Stimulated activated memory B cell treated with anti-CD40 and anti-IgM and Interleukin-4, amounts not matched to agents 10 μg/mL and 1 μg/mL and 100 μg/mL, for 72 hours (primary cell): ENCODE results near the gene TMA7.
"Not testable (repeated sequence)": the region's sequence is repeated elsewhere in the genome, so short reads cannot be mapped to it uniquely, and the experiment has no call there.

Experiments used
- ATAC-seq: fragments of 150-1000 bp; cut with Tn5 transposase; 2 replicates; pipeline ENCODE4 v1.10.0; 2021
- H3K27ac Mint-ChIP-seq: one replicate; pipeline ENCODE4 v1.8.0; 2022; ENCODE audit warnings: mild to moderate bottlenecking, mixed read lengths
- H3K27me3 Mint-ChIP-seq: one replicate; pipeline ENCODE4 v1.8.0; 2022; ENCODE audit warnings: mixed read lengths
- H3K36me3 Mint-ChIP-seq: one replicate; pipeline ENCODE4 v1.8.0; 2022; ENCODE audit warnings: mixed read lengths
- H3K4me1 Mint-ChIP-seq: one replicate; pipeline ENCODE4 v1.8.0; 2022; ENCODE audit warnings: mixed read lengths
- H3K4me3 Mint-ChIP-seq: one replicate; pipeline ENCODE4 v1.8.0; 2022; ENCODE audit warnings: mild to moderate bottlenecking, moderate library complexity, mixed read lengths
- H3K9me3 Mint-ChIP-seq: one replicate; pipeline ENCODE4 v1.8.0; 2022; ENCODE audit warnings: mixed read lengths

Gene TMA7

DNA sequence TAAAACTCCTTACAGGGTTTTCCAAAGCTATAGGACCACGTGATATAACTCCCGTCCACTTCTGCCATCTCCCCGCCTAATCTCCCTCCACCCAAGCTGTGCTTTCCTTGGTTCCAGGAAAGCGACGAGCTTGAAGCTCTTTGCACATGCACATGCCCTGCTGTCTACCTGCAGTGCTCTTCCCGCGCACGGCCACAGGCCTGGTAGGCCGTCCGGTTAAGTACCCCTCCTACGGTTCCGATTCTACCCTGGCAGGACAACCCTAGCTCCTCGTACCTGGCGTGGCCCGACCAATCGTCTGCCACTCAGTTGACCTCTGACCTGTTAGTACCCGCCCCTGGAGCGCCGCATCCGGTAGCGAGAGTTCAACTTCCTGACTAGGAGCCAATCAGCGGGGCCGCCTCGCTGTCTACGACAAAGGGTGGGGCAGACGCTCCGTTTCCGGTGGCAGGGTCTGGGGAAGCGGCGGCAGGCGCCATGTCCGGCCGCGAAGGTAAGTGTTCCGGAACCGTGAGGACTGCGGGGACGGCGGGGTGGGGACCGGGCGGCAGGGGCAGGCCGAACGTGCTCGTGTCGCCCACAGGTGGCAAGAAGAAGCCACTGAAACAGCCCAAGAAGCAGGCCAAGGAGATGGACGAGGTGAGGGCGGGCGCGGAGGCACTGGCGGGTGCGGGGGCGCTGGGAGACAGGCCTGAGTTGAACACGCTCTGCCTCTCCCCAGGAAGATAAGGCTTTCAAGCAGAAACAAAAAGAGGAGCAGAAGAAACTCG is at the start of gene TMA7, which contains the start of gene CCDC51:
TSS of gene TMA7 (plus strand) at position 438 of the 770 bp plus-strand sequence. CDS start at position 478, 40 bp downstream.
TSS of gene CCDC51 (minus strand) at position 300 of the 770 bp plus-strand sequence. CDS start 4,991 bp downstream, outside the sequence.
- peak; percentile 100 for ATAC-seq
- peak within 1 kb of the TSS; percentile 83 for H3K27ac Mint-ChIP-seq

DNA sequence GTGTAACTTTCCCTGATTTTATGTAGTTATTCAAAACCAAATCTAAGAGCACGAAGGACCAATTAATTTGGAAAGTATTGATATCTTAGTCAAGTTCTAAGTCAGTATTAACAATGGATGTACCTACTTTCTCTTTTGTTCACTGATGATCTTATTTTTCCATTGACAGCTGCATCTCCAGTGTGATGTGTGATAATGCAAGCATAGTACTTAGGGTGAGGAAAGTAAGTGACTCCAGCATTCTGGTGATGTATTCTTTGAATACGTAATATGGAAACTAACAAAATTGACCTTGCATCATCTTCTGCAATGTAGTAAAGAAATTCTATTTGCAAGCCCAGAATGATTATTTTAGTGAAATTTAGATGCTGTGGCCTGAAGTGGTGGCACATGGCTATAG is 45.7 kb upstream of the TMA7 start:
- H3K4me1 Mint-ChIP-seq = no peaks in the 10 kb centered on the region
- H3K36me3 Mint-ChIP-seq = no peaks in the 10 kb centered on the region
- ATAC-seq = no peak
- peaks cover 52% of the 10 kb centered on the region for H3K27me3 Mint-ChIP-seq
- H3K9me3 Mint-ChIP-seq = no peaks in the 10 kb centered on the region
- H3K27ac Mint-ChIP-seq = no peak overlapping the region
- no peak overlapping the region for H3K4me3 Mint-ChIP-seq

More for the DNA sequence above, at the start of gene TMA7, which contains the start of gene CCDC51:
- no peaks in the 10 kb centered on the region for H3K9me3 Mint-ChIP-seq
- peaks cover 5% of the 10 kb centered on the region for H3K36me3 Mint-ChIP-seq
- H3K4me3 Mint-ChIP-seq = peak within 1 kb of the TSS; percentile 97
- H3K27me3 Mint-ChIP-seq = no peaks in the 10 kb centered on the region
- H3K4me1 Mint-ChIP-seq = peaks cover 12% of the 10 kb centered on the region

DNA sequence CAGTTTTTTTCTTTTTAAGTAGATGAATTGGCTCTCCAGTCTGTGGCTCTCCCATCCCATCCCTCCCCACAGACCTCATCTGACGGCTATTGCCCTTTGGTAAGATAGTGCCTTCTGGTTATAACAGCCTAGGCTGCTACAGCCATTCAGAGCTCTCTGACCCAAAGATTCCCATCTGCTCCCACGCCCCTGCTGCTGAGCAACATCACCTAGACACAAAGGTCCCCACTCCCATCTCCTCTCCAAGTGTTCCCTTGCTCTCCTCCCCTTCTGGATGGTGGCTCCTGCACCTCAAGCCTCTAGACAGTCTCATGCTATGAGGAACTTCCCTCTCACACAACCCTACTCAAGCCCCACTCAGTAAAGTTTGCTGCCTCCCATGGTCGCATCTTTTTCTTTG is 44.3 kb upstream of the TMA7 start:
- Mint-ChIP-seq H3K27ac (no peak overlapping the region), H3K9me3 (no peaks in the 10 kb centered on the region), H3K36me3 (no peaks in the 10 kb centered on the region), H3K4me3 (no peak overlapping the region), H3K4me1 (peaks cover 1% of the 10 kb centered on the region), H3K27me3 (peaks cover 66% of the 10 kb centered on the region)
- ATAC-seq = no peak

DNA sequence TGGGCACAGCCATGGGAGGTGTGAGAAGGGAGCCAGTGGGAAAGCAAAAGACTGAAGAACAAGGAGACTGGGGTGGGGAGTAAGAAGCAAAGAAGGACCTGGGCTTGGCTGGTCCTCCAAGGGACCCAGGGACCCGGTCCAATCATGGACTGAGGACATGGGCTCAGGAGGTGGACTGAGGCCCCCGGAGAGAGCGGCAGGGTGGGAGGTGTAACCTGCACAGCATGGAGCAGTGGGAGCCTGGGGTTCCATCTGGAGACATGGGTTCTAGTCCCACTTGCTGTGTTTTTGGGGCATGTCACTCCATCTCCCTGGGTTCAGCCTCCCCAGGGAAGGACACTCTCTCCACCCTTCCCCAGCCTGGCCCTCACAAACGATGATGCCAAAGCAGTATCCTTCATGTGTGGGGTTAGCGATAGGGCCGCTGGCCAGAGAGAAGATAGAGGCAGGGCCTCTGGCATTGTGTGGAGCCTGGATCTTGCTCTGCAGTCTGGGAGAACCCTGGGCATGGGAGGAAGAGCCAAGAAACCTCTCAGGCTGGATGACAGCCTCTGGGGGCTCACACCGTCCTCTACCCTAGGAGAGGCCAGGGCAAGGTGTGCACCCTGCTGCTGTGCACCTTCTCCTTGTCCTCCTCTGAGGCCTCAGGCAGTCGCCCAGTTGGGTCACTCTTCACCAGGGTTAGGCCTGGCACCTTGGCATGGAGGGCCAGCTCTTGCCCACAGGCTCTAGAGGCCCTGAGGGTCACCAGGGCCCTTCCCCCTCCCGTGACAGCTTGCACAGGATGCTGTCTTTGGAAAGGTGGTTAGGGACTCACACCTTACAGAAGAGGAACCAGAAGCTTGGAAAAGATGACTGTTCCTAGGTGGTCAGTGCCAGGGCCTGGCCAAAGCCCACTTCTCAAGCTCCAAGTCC is 42.0 kb upstream of the TMA7 start:
- Mint-ChIP-seq H3K27me3 (peaks cover 56% of the 10 kb centered on the region), H3K4me3 (no peak overlapping the region), H3K9me3 (no peaks in the 10 kb centered on the region), H3K36me3 (no peaks in the 10 kb centered on the region), H3K27ac (no peak overlapping the region), H3K4me1 (peaks cover 5% of the 10 kb centered on the region)
- ATAC-seq = no peak

DNA sequence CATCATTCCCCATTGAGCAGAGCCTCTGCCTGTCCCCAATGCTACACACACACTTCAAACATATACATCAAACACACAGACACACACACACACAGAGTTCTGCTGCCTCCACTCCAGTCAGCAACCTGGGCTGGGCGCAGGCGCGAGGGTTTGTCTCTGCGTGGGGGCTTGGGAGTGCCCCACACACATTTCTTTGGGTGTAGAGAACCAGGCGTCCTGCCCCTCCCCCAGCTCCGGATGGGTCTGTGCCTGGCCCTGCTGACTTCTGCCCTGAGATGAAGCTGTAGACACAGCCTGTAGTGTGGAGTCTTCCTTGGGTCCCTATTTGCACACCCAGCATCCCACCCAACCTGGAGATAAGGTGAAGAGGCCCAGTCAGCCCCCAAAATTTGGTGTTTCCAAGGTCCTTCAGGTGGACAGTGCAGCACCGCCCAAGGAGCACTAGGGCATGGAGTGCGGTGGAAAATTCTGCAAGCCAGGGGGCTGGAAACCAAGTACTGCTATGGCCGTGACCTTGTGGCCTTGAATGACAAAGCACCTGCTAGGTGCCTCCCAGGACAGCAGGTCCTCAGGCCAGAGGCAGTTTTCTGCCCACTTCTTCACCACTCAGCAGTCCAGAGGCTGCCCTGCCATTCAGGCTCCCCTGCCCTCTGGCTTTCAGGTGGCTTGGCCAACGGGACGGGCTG is 41.2 kb upstream of the TMA7 start:
- no peaks in the 10 kb centered on the region for H3K9me3 Mint-ChIP-seq
- no peaks in the 10 kb centered on the region for H3K36me3 Mint-ChIP-seq
- H3K27me3 Mint-ChIP-seq = peaks cover 50% of the 10 kb centered on the region
- no peak overlapping the region for H3K4me3 Mint-ChIP-seq
- peaks cover 5% of the 10 kb centered on the region for H3K4me1 Mint-ChIP-seq
- H3K27ac Mint-ChIP-seq = no peak overlapping the region
- ATAC-seq = no peak

DNA sequence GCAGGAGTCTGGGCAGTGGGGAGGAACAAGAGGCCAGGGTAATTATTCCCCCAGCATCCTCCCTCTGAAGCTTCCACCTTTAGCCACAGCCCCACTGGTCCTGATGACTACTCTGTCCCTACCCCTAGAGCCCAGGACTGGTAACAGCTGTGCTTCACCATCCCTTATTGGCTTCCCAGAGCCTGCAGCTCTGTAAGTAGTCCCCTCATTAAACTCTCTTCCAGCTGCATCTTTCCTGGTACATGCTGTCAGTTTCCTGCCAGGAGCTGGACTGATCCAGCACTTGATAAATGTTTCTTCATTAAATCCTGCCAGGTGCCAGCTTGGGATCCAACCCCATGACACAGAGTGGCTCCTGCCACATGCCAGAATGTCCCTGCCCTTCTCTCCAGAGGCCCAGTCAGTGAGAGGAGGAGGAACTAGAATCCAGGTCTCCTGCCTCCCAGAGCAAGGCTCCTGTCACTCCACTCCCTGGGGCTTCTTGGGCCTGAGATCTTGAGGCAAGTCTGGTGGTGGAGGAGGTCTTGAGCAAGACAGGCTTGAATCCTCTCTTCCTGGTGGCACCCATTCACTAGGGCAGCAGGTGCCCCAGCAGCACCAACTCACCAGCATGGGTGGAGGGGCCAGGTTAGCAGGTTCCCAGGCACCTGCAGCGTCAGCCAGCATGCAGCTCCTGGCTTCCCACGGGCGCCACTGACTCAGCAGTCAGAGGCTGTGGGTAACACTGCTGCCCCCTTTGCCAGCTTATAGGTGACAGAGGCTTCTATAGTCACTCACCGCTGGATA is 40.5 kb upstream of the TMA7 start:
- Mint-ChIP-seq H3K9me3 (no peaks in the 10 kb centered on the region), H3K27me3 (peaks cover 47% of the 10 kb centered on the region), H3K4me1 (peaks cover 5% of the 10 kb centered on the region), H3K4me3 (no peak overlapping the region), H3K36me3 (no peaks in the 10 kb centered on the region), H3K27ac (no peak overlapping the region)
- no peak for ATAC-seq

DNA sequence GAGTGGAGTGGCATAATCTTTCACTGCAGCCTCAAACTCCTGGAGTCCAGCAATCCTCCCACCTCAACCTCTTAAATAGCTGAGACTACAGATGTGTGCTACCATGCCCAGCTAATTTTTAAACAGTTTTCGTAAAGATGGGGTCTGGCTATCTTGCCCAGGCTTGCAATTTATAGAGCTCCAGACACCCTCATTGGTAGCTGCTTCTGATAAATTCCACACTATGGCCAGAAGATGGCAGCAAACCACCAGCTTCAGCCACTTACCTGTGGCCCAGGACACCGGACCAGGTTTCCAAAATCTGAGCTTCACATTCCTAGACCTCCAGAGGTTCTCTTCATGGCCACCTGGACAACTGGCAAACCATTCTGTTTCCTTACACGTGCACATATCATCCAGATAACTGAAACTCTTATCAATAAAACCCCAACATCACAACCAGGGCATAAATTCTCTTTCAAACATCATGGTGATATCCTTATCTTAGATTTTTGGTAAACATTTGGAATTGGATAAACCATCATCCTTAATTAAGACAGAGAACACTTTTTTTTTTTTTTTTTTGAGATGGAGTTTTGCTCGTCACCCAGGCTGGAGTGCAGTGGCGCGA is 39.1 kb upstream of the TMA7 start:
- H3K4me1 Mint-ChIP-seq = peaks cover 5% of the 10 kb centered on the region
- no peaks in the 10 kb centered on the region for H3K9me3 Mint-ChIP-seq
- H3K27me3 Mint-ChIP-seq = peaks cover 36% of the 10 kb centered on the region
- H3K36me3 Mint-ChIP-seq = no peaks in the 10 kb centered on the region
- no peak overlapping the region for H3K4me3 Mint-ChIP-seq
- H3K27ac Mint-ChIP-seq = no peak overlapping the region
- ATAC-seq = peak; percentile 70

DNA sequence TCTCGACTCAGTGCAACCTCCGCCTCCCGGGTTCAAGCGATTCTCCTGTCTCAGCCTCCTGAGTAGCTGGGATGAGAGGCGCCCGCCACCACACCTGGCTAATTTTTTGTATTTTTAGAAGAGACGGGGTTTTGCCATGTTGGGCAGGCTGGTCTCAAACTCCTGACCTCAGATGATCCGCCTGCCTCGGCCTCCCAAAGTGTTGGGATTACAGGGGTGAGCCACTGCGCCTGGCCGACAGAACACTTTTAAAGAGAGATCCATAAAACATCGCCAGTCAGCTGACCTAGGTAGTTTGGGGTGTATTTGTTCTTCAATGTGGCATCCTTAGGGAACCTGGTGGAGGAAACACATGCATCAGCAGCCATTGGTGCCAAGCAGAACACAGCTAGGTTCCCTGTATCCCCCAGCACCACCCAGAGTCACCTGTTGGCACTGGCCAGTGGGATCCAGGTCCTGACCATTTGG is 38.6 kb upstream of the TMA7 start:
- not testable (repeated sequence) for H3K9me3 Mint-ChIP-seq, H3K27ac Mint-ChIP-seq, H3K36me3 Mint-ChIP-seq, H3K4me1 Mint-ChIP-seq, H3K4me3 Mint-ChIP-seq, ATAC-seq
- H3K27me3 Mint-ChIP-seq = peaks cover 33% of the 10 kb centered on the region

DNA sequence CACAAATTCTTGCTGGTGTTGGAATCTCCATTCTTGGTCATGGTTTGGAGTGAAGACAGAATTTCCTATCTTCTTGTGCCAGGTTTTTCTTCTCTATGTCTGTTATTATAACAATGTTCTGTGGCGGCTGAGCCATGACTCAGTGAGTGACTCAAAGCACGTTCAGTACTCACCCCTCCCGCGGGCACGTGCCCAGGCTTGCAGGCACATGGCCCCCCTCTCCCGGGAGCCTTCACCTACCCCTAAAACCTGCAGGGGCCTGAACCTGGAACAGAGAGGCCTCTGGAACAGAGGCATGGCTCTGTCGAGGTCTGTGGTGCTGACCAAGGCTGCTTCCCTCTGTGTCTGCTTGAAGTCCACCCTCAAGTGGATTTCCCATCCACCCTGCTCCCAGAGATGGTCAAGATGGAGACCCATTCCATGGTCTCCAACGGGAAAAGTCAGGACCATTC is 37.8 kb upstream of the TMA7 start:
- no peaks in the 10 kb centered on the region for H3K9me3 Mint-ChIP-seq
- peaks cover 26% of the 10 kb centered on the region for H3K27me3 Mint-ChIP-seq
- ATAC-seq = no peak
- no peak overlapping the region for H3K27ac Mint-ChIP-seq
- H3K4me3 Mint-ChIP-seq = no peak overlapping the region
- no peaks in the 10 kb centered on the region for H3K36me3 Mint-ChIP-seq
- H3K4me1 Mint-ChIP-seq = peaks cover 5% of the 10 kb centered on the region

DNA sequence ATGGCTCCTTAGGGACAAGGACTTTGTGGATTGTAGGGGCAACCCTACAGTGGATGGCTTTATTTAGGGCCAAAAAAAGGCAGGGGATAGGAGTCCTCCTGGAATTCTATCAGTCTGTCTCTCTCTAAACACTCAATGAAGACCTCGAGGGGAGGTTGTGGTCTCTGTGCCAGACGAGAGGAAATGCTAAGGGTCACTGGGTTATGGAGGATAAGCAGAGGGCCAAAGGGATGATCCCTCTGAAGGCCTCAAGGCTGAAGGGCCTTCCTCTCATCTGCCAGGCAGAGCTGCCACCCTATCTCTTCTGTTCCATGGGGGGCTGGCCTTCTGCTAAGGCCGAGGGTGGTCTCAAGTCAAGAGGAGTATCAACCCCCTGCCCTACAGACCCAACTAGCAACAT is 37.1 kb upstream of the TMA7 start:
- Mint-ChIP-seq H3K27me3 (peaks cover 20% of the 10 kb centered on the region), H3K27ac (no peak overlapping the region), H3K9me3 (no peaks in the 10 kb centered on the region), H3K36me3 (no peaks in the 10 kb centered on the region), H3K4me1 (peaks cover 5% of the 10 kb centered on the region), H3K4me3 (no peak overlapping the region)
- ATAC-seq = no peak

DNA sequence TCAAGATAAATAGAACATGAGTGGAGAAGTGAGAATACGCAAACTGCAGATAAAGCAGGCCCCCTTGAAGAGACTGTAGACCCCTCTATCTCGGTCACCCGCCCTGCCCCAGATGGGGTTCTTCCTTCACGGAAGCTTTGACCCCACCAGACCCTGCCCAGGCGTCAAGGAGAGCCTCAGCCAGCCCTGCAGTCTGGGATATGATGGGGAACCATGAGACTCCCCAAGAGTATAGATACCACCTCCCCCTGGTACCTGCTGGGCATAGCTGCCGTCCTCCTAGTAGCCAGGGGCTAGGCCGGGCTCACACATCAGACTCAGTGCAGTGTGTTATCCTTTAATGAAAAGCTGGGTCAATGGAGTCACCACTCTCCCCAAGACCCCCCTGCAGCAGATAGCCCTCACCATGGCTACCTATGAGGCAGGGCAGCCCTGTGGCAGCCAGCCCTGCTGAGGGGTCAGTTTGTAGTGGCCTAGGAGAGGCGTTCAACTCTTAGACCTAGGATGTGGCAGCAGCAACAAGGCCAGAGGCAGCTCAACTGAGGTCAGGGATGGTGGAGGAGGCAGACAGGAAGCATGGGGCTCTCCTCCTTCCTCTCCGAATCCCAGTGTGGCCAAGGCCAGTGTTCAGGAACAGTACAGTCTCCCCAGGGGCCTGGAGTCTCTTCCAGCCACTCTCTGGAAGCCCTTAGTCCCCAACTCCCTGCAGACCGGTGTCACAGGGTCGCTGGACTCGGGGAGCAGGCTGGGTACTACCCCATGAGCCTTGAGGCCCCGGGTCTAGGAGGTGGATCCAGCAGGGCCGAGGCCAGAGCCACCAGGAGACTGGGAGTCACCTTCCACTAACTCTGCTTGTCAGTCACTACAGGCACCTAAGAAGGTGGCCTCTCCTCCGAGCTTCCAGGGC is 36.3 kb upstream of the TMA7 start:
- H3K4me3 Mint-ChIP-seq = no peak overlapping the region
- H3K9me3 Mint-ChIP-seq = no peaks in the 10 kb centered on the region
- H3K27ac Mint-ChIP-seq = no peak overlapping the region
- H3K36me3 Mint-ChIP-seq = no peaks in the 10 kb centered on the region
- H3K4me1 Mint-ChIP-seq = peaks cover 5% of the 10 kb centered on the region
- peaks cover 19% of the 10 kb centered on the region for H3K27me3 Mint-ChIP-seq
- no peak for ATAC-seq

DNA sequence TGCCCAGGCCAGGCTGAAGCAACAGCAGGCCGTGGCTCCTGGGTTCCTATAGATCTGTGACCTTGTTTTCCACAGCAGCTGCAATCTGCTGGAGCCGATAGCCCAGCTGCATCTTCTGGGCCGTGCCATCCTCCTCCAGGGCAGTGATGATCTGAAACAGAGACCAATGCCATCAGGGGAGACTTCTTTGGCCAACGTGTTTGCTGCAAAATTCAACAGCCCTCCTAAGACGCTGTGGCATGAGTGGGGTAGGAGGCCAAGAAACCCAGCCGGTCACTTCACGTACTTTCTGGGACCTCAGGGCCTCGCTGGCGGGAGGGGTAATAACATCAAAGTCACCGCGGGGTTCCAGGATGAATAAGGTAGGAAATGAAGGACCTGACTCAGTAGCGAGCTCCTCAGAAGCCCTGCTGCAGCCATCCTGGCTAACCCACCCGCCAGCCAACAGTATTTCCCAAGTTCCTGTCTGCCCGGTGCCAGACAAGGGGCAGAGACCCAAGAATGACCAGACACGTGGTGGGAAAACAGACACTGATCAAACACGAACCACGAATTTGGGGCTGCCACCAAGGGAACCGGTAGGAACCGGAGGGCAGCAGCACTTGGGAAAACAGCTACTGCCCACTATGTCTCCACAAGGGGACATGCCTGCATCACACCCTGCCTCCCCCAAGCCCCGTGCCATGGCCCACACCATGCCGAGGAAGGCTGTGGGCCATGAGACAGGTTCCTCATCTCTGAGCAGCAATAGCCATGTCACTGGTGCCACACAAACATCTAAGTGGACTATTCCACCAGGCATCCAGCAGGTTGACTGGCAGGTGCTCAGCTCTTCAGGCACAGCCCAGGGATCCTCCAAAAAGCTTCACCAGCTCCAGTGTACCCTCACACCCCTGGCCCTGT is 35.4 kb upstream of the TMA7 start:
- peaks cover 14% of the 10 kb centered on the region for H3K27me3 Mint-ChIP-seq

More for the DNA sequence above, 35.4 kb upstream of the TMA7 start:
- Mint-ChIP-seq H3K27ac (no peak overlapping the region), H3K4me1 (peaks cover 5% of the 10 kb centered on the region), H3K4me3 (no peak overlapping the region), H3K9me3 (no peaks in the 10 kb centered on the region), H3K36me3 (no peaks in the 10 kb centered on the region)
- no peak for ATAC-seq
